Measurements from ENCODE around the gene PPP1R14C.

The PPP1R14C gene

DNA sequence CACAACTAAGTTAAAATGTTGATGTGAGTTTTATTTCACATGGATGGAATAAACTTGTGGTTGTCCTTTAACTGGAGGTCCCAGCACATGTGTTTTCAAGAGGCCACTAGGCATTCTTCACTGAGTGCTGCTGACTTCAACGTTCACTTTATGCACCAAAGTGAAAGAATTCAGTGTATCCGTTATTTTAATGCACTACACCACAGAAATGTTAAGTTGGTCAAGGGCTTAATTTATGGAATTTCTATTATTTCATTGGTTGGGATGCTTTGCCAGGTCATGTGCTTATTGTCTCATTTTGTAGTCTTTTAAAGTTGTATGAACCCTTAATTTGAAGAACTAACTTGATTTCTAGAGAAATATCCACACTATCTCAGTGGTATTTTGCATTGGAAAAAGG, 106.4 kb downstream of the PPP1R14C start:
- no peak for DNase-seq (ENCODE audit: low read depth)

- no peak for DNase-seq (ENCODE audit: low read depth)
These were observed 108.0 kb downstream of the PPP1R14C start for GRCh38 chr6:150250826-150251225.

DNA sequence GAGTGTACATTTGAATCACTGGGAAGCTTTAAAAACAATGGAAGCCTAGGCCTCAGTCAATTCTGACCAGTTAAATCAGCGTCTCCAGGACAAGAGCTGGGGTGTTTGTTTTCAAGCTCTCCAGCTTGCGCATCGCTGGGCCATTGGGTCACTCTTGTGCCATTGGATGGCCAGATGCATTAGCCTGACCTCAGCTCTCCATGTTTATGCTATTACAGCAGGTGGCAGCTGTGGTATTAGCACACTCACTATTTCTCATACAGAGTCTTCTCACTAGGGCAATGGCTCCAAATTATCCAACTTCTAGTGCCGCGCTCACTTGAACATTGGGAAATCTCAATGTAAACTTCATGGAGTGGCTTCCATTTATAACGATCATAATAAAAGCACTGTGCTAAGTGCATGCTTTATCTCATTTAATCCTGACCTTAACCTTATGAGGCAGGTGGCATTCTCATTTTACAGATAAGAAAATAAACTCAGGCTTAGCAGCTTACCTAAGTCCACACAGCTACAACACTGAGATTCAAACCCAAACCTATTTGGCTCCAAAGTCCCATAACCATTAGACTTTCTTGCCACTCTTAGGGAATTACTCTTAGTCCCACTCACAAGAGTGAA, 108.8 kb downstream of the PPP1R14C start:
- DNase-seq (ENCODE audit: low read depth): no peak

GRCh38 chr6:150252714-150253444, 110.0 kb downstream of the PPP1R14C start:
- no peak for DNase-seq (ENCODE audit: low read depth)

- DNase-seq (ENCODE audit: low read depth): no peak
These were observed 110.6 kb downstream of the PPP1R14C start for GRCh38 chr6:150253489-150253888.

DNA sequence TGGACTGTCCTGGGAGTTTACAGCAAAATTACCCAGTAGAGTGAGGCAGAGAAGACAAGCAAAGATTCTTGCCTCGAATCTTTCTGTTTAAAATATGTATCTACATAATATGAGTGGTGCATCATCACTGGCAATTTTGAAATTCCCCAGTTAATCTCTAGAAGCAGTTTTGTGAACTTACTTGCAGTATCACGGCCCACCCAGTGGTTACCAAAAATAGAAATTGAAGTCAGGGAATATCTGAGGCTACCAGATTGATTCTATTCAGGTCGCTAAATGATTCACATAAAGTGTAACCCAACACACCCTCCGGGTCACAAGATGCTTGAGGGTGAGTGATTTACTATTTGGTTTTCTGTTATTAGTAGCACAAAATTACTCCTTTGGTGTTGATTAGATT, 111.9 kb downstream of the PPP1R14C start:
- no peak for DNase-seq (ENCODE audit: low read depth)

GRCh38 chr6:150255840-150256239, 113.0 kb downstream of the PPP1R14C start:
- DNase-seq (ENCODE audit: low read depth): no peak

- no peak for DNase-seq (ENCODE audit: low read depth)
These were observed 113.9 kb downstream of the PPP1R14C start for GRCh38 chr6:150256618-150257272.

DNA sequence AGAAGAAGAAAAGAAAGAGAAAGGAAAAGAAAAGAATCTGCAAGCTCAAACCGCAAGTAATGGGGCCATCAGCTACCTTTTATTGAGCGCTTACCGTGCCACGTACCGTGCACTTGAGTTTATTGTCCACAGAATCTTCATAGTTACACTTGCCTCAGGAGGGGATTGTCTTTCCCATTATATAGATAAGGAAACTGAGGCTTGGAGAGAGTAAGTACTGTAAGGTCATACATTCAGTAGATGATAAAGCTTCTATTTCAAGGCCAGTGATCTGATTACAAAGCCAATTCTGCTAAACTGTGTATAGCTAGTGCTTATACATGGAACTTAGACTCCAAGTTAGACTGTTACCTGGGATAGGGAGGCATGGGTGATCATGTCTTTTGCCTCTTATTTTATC, 115.5 kb downstream of the PPP1R14C start:
- no peak for DNase-seq (ENCODE audit: low read depth)

DNA sequence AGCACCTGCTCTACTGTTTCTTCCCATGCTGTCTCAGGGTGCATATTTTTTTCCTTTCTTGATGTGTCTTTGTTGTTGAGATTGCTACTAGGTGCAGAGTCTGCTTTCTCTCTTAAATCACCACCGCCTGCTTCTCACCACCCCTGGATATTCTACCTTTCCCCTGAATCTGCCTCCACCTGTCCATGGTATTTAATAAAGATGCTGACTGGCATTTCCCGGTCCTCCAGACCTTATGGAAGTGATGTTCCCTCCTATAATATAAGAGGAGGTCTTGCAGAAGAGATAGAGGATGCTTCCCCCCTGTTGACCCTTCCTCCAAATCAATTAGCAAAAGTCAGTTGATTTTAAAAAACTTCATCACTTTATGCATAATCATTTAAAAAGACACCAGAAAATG, 118.1 kb downstream of the PPP1R14C start:
- no peak for DNase-seq (ENCODE audit: low read depth)

DNA sequence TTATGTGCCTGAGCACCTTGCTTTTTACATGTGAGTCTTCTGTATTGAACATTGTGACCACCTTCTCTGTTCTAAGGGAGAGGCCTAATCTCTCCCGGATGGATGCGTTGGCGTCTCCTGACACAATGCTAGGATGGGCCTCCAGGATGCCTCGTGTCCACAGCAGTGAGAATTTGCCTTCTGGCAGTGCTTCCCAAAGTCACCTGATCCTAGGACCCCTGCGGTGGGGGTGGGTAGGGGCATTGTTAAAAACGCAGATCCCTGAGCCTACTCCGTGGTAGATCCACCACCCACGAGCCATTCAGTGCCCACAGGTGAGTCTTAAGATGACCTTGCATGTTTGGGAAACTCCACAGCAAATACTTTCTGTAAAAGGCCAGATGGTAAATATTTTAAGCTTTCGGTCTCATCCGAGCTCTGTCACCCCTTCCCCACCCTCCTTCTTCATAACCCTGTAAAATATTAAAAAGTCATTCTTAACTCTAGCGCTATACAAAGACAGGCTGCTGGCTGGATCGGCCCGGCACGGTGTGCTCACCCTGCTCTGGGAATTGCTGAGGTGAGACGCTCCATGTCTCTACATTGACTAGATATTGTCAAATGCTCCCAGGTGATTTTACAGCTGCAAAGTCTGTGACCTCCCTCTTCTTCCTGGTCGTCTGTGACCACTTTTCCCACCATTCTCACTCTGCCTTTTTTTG, 119.3 kb downstream of the PPP1R14C start:
- DNase-seq (ENCODE audit: low read depth): no peak

- no peak for DNase-seq (ENCODE audit: low read depth)
These were observed 121.0 kb downstream of the PPP1R14C start for GRCh38 chr6:150263765-150264404.

GRCh38 chr6:150266309-150266708, 123.5 kb downstream of the PPP1R14C start:
- DNase-seq (ENCODE audit: low read depth): no peak

GRCh38 chr6:150266963-150267685, 124.3 kb downstream of the PPP1R14C start:
- DNase-seq (ENCODE audit: low read depth): no peak

GRCh38 chr6:150267686-150268561, 125.1 kb downstream of the PPP1R14C start:
- no peak for DNase-seq (ENCODE audit: low read depth)

- no peak for DNase-seq (ENCODE audit: low read depth)
These were observed 126.4 kb downstream of the PPP1R14C start for GRCh38 chr6:150269130-150269856.

GRCh38 chr6:150269857-150270223, 127.0 kb downstream of the PPP1R14C start:
- DNase-seq (ENCODE audit: low read depth): no peak

- DNase-seq (ENCODE audit: low read depth): no peak
These were observed 127.6 kb downstream of the PPP1R14C start for GRCh38 chr6:150270330-150271052.

GRCh38 chr6:150271172-150271500, 128.3 kb downstream of the PPP1R14C start:
- DNase-seq (ENCODE audit: low read depth): no peak

Data from T-helper 22 cell (primary cell).